GM18502 (cell line): ENCODE measurements around the gene FOXRED2.
A peak's percentile ranks its signal among the peaks of the same experiment; 100 is the strongest.

Experiments used
- ATAC-seq: cut with Tn5 transposase; IDR thresholded peaks from one replicate; pipeline ENCODE4 v1.9.1; 2021; ENCODE audit warnings: mild to moderate bottlenecking; ENCODE audit not compliant: unreplicated experiment, poor library complexity

The FOXRED2 gene

GRCh38 chr22:36471341-36471821 is 35.5 kb downstream of the FOXRED2 start:
- no peak for ATAC-seq

DNA sequence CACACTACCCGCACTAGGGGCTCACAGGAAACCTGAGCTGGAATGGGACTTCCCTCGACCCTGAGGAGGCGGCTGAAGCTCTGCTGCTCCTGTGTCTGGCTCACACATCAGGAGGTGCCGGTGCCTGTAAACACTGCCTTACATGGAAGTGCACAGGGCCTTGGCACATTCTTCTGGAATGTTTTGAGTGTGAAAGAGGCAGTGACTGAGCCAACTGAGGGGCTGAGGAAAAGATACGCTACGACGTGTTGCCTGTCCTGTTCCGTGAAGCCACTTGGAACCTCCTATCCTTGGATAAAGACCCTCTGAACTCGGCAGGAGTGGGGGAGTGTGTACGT is 35.9 kb downstream of the FOXRED2 start:
- ATAC-seq, result no peak

DNA sequence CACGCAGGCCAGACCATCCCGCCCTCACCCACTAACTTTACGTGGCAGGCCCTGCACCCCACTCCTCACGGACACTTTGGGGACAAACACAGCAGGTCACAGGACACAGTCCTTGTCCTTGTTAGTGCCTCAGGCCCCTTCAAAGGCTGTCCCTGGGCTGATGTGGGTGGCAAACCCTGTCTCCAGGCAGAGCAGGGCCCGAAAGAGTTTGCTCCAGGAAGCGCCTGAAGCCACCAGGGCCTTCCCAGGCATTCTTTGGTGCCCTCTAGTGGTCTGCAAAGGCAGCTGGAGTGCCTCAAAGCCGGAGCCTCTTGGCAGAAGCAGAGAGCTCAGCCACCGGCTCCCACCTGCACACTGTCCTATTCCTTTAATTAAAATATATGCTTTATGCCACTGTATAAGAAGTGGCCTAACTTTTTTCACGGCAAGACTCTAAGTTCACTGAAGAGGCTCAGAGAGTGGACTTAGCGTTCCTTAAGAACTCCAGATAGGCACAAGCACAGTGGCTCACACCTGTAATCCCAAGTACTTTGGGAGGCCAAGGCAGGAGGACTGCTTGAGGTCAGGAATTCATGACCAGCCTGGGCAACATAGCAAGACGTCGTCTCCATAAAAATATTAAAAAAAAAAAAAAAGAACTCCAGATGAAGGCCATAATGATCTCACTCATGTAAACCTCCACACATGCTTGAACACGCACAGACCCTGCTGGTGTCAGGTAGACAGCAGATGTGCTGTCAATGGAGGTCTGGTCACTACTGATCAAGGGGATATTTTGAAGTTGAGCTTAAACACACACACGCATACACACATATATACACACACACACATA is 36.5 kb downstream of the FOXRED2 start:
- ATAC-seq, result no peak

DNA sequence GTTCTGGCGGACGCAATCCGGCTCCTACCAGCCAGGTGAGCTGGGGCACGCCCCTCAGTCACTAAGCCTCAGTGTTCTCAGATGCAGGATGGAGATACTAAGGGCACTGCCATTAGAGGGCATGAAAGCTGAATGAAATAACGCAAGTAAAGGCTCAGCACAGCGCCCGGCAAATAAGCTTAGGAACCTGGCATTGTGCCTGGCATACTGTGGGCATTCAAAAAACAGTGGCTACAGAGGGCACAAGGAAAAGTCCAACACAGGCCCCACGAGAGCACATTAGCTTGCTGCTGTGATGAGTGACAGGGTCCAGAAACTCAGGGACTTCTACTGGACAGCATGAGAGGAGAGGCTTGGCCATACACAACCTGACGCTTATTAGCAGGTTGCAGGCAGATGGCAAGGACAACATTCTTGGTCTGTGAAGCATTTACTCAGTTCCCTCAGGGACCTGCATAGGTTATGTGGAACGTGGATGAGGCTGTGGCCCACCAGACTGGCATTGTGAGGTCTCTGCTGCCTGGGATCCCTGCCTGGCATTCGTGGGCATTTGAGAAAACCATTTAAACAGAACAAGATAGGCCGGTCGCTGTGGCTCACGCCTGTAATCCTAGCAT is 37.6 kb downstream of the FOXRED2 start:
- no peak for ATAC-seq

- ATAC-seq, result no peak
Observed at GRCh38 chr22:36467946-36468345, 38.9 kb downstream of the FOXRED2 start.

DNA sequence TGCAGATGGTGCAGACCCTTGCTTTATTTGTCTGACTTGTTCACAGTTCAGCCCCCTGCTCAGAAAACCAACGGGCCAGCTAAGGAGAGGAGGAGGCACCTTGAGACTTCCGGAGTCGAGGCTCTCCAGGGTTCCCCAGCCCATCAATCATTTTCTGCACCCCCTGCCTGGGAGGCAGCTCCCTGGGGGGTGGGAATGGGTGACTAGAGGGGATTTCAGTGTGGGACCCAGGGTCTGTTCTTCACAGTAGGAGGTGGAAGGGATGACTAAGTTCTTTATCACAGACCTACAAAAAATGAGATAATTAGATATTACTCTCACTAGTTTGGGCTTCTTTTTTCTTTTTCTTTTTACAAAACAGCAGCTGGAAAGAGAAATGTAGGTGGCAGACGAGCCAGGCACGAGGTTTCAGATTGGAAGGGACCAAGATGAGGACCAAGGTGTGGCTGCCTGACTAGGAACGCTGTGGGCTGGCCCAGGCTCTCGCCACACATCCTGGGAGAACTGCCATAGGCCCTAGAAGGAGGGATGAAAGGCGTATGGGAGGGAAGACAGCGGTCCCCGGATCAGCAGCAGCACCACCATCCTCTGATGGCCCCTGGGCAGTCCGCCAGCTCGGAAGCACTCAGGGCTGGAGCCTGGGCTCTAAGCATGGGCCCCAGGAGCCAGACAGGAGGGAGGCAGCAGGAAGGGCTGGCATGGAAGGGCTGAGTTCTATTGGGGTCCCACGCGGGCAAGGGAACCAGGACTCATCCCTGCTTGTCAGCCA is 39.6 kb downstream of the FOXRED2 start:
- ATAC-seq, result no peak

DNA sequence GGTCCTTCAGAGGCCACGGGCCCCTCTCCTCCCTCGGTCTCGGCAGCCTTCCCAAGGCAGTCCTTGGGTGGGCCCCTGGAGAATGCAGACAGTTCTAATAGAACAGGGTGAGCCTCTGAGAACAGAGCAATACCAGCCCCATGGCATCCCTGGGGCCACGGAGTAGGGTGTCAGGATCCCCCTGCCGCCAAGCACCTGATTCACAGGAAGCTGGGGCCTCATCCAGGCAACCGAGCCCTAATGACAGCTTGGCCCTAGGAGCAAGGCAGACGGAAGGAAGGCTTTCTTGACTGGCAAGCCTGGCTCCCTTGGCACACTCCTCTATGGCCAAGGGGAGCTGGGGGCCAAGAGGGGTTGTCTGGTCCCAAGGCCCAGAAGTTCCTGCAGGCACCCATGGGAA is 40.6 kb downstream of the FOXRED2 start:
- ATAC-seq, result no peak

DNA sequence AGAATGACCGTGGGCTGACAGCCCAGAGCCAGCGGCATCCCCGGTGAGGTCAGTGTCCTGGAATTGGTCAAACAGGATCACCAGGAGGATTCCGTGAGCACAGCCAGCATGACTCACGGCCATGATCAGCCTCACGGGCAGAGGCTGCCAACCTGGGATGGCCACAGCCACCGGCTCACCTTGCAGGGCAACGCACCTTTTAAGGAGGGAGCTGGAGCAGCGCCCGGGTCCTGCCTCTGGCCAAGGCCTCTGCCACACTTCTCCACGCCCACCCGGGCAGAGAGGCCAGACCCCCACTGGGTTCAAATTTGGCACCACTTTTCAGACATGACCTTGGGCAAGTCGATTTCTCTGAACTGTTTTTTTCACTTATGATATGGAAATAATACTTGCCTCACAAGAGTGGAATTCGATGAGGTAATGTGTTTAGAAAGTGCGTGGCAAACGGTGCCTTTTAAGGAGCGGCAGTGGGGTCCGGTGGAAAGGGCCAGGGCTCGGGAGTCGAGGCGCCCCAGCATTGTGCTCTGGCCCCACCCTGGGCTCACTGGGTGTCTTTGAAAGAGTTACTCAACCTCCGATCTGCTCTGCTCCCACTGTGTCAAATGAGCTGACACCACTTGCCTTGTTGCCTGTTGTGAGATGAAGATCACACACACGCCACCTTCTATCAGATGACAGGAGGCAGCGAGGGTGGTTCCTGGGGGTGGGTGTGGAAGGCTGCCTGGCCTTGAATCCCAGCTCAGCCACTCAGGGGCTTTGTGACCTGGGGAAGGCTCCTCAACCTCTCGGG is 41.4 kb downstream of the FOXRED2 start:
- ATAC-seq, result no peak

DNA sequence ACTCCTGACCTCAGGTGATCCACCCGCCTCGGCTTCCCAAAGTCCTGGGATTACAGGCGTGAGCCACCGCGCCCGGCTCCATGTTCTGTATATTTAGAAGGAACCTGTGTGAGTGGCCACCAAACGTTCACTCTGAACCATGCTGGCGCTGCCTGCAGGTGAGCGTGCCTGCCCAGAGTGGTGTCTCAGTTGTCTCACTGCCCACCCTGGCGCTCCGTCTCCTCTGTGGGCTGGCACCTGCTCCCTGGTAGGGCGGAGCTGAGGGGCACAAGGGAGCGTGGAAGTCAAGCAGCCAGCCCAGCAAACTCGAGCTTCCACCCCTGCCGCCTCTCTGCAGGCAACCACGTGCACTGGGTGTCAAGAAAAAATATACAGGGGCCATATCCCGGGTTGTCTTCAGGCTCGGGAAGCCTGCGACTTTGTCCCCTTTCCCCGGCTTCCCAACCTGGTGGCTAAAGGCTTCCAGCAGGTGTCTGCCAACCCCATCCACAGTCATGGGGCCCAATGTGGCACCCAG is 42.1 kb downstream of the FOXRED2 start:
- ATAC-seq, result no peak

- no peak for ATAC-seq
Observed at GRCh38 chr22:36463783-36464184, 43.1 kb downstream of the FOXRED2 start.

- no peak for ATAC-seq
Observed at GRCh38 chr22:36461665-36462649, 44.9 kb downstream of the FOXRED2 start.

- no peak for ATAC-seq
Observed at GRCh38 chr22:36460202-36460601, 46.6 kb downstream of the FOXRED2 start.

DNA sequence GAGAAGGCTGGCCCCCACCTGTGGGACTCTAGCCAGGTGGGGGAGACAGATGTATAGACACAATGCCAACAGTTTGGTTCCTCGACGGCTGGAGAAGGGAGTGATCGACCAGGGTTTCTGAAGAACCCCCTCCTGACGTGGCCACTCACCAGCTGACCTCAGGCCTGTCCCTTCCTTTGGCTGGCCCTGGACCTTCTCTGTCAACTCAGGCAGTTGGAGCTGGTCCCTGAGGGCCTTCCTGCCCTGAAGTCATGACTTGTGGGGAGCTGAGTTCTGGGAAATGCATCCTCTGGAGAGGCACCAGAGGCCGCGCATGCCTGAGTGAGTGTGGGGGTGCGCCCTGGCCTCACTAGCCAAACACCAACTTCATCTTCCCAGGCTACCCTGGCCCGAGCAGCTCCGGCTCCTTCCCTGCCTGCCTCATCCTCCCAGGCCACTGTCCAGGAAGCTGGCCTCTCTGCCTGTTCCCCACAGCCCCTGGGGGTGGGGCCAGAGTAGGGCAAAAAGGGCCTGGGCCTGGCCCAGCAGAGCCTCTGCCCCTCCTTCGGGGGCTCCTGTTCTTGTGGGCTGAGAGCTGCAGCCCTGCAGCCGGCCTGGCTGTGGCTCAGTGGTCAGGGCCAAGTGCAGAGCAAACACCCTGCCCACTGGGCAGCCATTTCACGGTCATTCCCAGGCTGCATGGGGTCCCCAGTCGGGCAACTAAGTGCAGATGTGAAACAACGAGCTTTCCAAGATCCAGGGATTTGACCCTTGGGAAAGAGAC is 49.0 kb downstream of the FOXRED2 start:
- ATAC-seq, result no peak

DNA sequence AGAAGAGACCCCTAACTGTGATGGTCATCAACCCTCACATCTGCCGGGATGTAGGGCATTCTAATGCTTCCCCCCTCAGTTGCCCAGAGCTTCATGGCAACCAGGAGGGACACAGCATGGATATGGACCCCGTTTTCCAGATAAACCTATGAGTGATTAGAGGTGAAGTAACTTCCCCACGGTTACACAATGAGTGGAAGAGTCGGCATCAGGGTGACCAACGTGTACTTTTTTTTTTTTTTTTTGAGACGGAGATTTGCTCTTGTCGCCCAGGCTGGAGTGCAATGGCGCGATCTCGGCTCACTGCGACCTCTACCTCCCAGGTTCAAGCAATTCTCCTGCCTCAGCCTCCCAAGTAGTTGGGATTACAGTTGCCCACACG is 50.4 kb downstream of the FOXRED2 start:
- ATAC-seq, result no peak

DNA sequence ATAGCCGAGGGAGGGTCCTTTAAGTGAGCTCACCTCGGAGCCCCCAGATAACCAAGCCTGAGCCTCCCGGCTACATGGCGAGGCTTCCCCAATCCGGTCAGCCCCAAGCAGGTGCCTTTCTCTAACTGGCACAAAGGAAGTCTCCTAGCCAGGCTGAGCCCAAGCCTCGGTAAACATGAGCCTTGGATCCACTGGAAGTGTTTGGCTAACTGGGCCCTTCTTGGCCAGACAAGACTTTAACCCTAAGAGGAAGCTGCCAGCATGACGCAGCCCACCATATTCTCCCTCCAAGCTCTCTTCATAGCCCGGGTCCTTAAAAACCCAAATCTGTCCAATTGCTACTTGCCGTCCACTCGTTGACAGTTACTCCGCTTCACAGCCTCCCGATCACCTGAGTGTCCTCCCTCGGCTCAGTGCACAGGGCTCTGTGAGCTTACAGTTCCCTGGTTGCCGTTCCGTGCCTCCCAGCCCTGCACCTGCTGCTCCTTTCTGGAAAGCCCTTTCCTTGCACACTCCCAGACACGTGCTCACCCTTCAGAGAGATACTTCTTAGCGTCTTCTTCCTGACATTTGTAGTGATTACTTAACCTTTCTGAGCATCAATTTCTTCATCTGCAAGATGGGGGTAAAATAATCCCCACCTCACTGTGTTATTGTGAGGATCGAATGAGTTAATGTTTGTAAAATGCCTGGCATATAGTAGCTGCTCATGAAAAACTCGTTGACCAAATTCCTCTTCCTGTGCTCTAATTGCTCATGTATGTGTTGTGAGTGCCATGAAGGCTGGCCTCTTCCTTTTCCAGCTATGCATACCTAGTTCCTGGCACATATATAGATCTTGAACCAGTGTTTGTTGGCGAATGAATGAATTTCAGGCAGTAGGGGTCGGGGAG is 51.0 kb downstream of the FOXRED2 start:
- ATAC-seq, result no peak

DNA sequence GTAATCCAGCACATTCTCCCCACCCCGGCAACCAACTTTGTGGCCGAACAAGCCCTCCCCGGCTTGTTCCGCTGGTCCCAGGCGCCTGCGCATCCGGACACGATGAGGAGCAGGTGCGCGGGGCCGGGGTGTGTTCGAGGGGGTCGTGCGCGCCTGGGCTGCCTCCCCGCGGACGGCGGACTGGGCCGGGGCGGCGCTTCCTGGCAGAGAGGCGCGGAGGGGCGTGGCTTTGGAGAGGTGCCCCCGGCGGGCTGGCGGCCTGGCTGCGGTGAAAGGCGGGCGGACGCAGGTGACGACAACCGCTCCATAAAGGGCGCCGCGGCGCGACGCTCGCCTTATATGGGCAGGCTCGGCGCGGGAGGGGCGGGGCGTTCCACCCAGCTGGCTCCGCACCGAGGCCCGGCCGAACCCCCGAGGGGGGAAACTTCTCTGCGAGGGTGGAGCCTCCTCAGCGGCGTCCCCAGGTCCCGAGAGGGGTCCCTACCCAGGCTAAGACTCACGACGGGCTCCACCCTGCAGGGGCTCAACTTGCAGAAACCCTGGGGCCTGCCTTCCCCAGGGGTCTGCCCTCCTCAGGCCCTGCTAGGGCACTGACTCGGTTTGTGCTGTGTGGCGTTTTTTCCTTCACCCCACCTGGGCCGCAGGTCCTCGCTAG is 51.8 kb downstream of the FOXRED2 start:
- ATAC-seq, result peak; percentile 63

DNA sequence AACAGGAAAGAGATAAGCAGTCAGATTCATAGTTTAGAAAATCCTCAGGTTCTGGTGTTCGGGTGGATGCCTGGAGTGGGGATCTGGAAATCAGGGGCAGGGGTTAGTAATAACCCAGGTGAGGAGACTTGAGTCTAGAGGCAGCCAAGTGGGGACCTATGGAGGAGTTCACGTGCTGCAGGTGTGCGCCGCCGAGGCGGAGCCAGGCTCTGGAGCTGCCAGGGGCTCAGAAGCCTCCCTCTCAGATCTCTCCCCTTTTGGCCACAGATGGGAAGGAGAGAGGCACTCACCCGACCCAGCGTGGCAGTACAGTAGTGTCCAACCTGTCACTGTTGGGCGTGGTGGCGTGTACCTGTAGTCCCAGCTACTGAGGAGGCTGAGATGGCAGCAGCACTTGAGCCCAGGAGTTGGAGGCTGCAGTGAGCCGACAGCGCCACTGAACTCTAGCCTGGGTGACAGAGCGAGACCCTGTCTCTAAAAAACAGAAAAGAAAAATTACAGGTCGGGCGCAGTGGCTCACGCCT is 52.9 kb downstream of the FOXRED2 start:
- no peak for ATAC-seq
